ENCODE results near the gene ZFAND3. TPM values are rescaled to one million over a fixed set of nuclear protein-coding genes. Genes with fewer than 3 reads are reported as not detected.

ZFAND3 gene
- polyA plus RNA-seq, 1 of the 3 experiments (the other 2 are of a cell fraction) = 16.7 TPM

GRCh38 chr6:37941871-37942270 lies 122.3 kb downstream of the ZFAND3 start:
- H3F3A ChIP-seq (replicated peaks; ENCODE audit: insufficient read depth) = no peaks in the 10 kb centered on the region
- peaks cover 87% of the 10 kb centered on the region for H3K79me2 ChIP-seq (ENCODE audit: insufficient read depth)
- DNase-seq = no peak
- H3K36me3 ChIP-seq (replicated peaks in 1 of 2; ENCODE audit: control insufficient read depth in 1 of 2, insufficient read depth in 2 of 2, low read length in 1 of 2) = peaks cover 2 to 3% of the 10 kb centered on the region in 2 experiments
- H3K4me2 ChIP-seq = no peak overlapping the region
- no peak overlapping the region for H2AFZ ChIP-seq (ENCODE audit: low read depth)
- no peaks in the 10 kb centered on the region for H3K27me3 ChIP-seq (ENCODE audit: insufficient read depth)
- no peak for TF ChIP-seq RXRA (IDR thresholded peaks at IDR 0.05; ENCODE audit: borderline replicate concordance, low read depth)
- TF ChIP-seq, protein P1, sequence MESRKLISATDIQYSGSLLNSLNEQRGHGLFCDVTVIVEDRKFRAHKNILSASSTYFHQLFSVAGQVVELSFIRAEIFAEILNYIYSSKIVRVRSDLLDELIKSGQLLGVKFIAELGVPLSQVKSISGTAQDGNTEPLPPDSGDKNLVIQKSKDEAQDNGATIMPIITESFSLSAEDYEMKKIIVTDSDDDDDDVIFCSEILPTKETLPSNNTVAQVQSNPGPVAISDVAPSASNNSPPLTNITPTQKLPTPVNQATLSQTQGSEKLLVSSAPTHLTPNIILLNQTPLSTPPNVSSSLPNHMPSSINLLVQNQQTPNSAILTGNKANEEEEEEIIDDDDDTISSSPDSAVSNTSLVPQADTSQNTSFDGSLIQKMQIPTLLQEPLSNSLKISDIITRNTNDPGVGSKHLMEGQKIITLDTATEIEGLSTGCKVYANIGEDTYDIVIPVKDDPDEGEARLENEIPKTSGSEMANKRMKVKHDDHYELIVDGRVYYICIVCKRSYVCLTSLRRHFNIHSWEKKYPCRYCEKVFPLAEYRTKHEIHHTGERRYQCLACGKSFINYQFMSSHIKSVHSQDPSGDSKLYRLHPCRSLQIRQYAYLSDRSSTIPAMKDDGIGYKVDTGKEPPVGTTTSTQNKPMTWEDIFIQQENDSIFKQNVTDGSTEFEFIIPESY (IDR thresholded peaks at IDR 0.05; ENCODE audit: borderline replicate concordance, low read depth) = no peak
- no peak for TF ChIP-seq NFIC (IDR thresholded peaks at IDR 0.05; ENCODE audit: borderline replicate concordance)
- TF ChIP-seq TEAD4 (IDR thresholded peaks at IDR 0.05; ENCODE audit: borderline replicate concordance, insufficient read depth) = no peak
- TF ChIP-seq MXI1 (IDR thresholded peaks at IDR 0.05; ENCODE audit: low read depth, low read length) = no peak
- no peak for TF ChIP-seq CTCF (IDR thresholded peaks at IDR 0.05)
- TF ChIP-seq, protein P2, sequence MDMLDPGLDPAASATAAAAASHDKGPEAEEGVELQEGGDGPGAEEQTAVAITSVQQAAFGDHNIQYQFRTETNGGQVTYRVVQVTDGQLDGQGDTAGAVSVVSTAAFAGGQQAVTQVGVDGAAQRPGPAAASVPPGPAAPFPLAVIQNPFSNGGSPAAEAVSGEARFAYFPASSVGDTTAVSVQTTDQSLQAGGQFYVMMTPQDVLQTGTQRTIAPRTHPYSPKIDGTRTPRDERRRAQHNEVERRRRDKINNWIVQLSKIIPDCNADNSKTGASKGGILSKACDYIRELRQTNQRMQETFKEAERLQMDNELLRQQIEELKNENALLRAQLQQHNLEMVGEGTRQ (IDR thresholded peaks at IDR 0.05; ENCODE audit: borderline replicate concordance, low read depth, low read length) = no peak
- TF ChIP-seq JUND (IDR thresholded peaks at IDR 0.05) = no peak
- TF ChIP-seq MAX (IDR thresholded peaks at IDR 0.05; ENCODE audit: low read depth) = no peak
- TF ChIP-seq RCOR1 (IDR thresholded peaks at IDR 0.05; ENCODE audit: low read length) = no peak
- TF ChIP-seq IRF3 (IDR thresholded peaks at IDR 0.05; ENCODE audit: low read depth, low read length) = no peak
- no peak for TF ChIP-seq FOSL2 (IDR thresholded peaks at IDR 0.05; ENCODE audit: borderline replicate concordance, low read depth)
- no peak for TF ChIP-seq USF1 (IDR thresholded peaks at IDR 0.05; ENCODE audit: borderline replicate concordance, low read depth)
- TF ChIP-seq TCF12 (IDR thresholded peaks at IDR 0.05) = no peak
- TF ChIP-seq MEF2A (IDR thresholded peaks at IDR 0.05; ENCODE audit: borderline replicate concordance, low read depth) = no peak
- H3K9me3 ChIP-seq = no peaks in the 10 kb centered on the region
- H3K9me2 ChIP-seq = no peaks in the 10 kb centered on the region
- H3K27ac ChIP-seq (ENCODE audit: low read depth in 2 of 2, low read length in 1 of 2) = no peak overlapping the region
- H3K9ac ChIP-seq = no peak overlapping the region
- H3K4me1 ChIP-seq (ENCODE audit: control insufficient read depth in 1 of 2, insufficient read depth in 2 of 2, low read depth in 1 of 2, low read length in 1 of 2) = peaks cover 3 to 20% of the 10 kb centered on the region in 2 experiments; a peak in 2 of 4 replicates
- WGBS (ENCODE audit: low lambda C conversion rate) = 91% methylated on average over 2 of the region's 2 CpGs
- ChIA-PET POLR2A (interaction anchor here (0.7 kb wide), 1 partner anchor 15 kb away, joined by 3 read pairs; no protein-coding TSS in a partner anchor), CTCF (no interaction called here)
- H4K20me1 ChIP-seq (ENCODE audit: insufficient read depth) = peaks cover 94% of the 10 kb centered on the region
- H3K4me3 ChIP-seq (ENCODE audit: low read depth in 2 of 2, low read length in 1 of 2) = no peak overlapping the region

All from SK-N-SH (cell line).